HG02884 (cell line): ENCODE results near the gene ABR.
"Not testable (repeated sequence)": the region's sequence is repeated elsewhere in the genome, so short reads cannot be mapped to it uniquely, and the experiment has no call there.

ENCODE experiments used
- ATAC-seq: cut with Tn5 transposase; IDR thresholded peaks from one replicate; pipeline ENCODE4 v1.9.1; 2021; ENCODE audit warnings: mild to moderate bottlenecking, moderate library complexity; ENCODE audit not compliant: unreplicated experiment

ABR gene

GRCh38 chr17:1073963-1074625, 105.7 kb downstream of the ABR start:
- not testable (repeated sequence) for ATAC-seq

- no peak for ATAC-seq
Observed at GRCh38 chr17:1073241-1073962, 106.4 kb downstream of the ABR start.

GRCh38 chr17:1072551-1072961, 107.2 kb downstream of the ABR start:
- ATAC-seq = no peak

- ATAC-seq = no peak
Observed at GRCh38 chr17:1071103-1071825, 108.5 kb downstream of the ABR start.

GRCh38 chr17:1070411-1070810, 109.4 kb downstream of the ABR start:
- ATAC-seq = no peak

GRCh38 chr17:1069847-1070246, 109.9 kb downstream of the ABR start:
- ATAC-seq = no peak

DNA sequence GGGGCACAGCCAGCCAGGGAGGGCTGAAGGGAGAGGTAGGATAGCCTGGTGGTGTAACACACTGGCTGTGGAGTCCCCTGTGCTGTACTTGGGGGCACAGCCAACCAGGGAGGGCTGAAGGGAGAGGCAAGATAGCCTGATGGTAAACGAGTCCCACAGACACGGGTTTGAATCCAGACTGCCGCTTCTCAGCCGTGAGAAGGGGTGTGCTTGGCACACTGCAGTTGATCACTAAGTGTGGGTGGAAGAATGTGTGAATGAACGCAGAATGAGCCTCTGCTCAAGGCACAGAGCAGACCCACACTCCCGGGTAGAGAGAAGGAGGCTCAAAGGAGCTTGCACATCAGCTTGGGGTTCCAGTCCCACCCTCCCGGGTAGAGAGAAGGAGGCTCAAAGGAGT, 111.4 kb downstream of the ABR start:
- no peak for ATAC-seq

DNA sequence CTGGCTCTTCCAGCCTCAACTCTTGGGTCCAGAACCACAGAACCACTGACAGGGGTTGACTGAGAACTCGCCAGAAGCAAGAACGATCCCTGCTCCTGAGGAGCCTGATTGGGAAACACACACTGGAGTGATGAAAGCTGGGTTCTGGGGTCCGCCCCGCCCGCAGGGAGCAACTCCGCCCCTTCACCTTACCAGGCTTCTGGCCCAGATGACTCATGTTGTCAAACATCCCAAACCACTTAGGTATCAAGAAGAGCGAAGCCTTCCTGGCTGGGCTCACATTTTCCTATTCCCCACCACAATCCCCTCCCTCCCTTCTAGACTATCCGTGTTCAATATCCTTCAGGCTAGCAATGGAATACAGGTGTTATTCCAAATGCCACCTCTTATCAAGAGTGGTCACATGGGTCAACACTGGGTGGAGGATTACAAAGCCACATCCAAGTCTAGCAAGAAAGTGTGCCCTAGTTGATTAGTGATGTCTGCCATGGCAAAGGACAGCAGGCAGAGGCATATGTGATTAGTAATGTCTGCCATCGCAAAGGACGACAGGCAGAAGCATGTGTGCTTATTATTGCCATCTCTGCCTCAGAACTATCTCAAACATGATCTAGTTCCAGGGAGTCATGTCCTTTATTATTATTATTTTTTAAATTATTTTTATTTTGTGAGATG, 112.4 kb downstream of the ABR start:
- no peak for ATAC-seq

DNA sequence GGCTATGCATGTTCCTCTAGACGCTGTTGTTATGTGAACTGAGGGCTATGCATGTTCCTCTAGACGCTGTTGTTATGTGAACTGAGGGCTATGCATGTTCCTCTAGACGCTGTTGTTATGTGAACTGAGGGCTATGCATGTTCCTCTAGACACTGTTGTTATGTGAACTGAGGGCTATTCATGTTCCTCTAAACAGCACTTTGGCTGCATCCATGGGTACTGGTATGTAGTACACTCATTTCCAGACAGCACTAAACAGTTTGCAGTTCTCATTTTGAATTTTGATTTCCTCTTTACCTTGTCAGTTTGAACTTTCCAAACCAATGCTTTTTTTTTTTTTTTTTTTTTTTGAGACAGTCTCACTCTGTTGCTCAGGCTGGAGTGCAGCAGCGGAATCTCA, 114.4 kb downstream of the ABR start:
- ATAC-seq = not testable (repeated sequence)

GRCh38 chr17:1060991-1061390, 118.8 kb downstream of the ABR start:
- no peak for ATAC-seq

- ATAC-seq = no peak
Observed at GRCh38 chr17:1059131-1059795, 120.5 kb downstream of the ABR start.

DNA sequence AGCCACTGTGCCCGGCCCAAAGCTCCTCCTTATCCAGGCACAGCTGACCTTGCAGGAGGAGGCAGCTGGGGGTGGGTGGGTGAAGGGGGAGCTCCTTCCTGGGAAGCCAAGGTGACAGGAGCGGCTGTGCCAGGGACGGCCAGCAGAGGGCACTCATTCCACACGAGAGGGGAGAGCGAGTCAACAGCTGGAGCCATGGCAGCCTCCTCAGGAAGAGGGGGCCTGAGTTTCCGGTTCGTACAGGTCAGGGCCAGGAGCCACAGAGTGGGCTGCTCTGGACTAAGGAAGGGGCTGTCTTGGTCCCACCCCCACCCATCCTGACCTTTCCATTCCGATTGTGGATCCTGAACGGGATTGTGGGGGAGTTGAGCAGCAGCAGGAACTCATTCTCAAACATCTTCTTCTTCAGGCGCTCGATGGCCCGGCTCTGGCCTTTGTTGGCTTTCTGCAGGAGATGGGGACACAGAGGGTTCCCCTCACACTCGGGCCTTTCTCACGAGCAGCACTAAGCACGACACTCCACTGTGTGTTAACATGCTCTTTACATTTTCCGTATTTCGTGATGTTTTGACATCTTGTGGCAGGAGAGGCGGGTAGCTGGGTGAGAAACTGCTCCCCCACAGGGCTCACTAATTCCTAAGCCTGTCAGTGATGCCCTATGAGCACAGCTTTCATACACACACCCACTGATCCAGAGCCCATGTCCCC, 121.2 kb downstream of the ABR start:
- ATAC-seq = no peak

DNA sequence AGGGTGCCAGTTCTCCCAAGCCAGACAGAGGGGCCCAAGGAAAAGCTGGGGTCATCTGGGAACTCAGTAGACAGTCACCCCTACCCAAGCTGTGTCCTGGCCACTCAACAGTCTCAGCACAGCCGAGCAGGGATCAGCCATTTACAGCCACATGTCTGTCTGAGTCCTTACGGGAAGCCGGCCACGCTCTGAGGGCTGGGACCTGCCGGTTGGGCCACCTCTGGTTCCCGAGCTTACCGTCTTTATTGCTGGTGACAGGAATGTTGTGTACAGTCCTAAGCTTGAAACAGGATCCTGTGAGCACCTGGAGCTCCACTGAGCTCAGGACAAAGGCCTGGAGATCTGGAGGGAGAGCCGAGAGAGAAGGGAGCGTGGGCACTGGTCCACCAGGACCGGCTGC, 123.0 kb downstream of the ABR start:
- ATAC-seq = no peak

DNA sequence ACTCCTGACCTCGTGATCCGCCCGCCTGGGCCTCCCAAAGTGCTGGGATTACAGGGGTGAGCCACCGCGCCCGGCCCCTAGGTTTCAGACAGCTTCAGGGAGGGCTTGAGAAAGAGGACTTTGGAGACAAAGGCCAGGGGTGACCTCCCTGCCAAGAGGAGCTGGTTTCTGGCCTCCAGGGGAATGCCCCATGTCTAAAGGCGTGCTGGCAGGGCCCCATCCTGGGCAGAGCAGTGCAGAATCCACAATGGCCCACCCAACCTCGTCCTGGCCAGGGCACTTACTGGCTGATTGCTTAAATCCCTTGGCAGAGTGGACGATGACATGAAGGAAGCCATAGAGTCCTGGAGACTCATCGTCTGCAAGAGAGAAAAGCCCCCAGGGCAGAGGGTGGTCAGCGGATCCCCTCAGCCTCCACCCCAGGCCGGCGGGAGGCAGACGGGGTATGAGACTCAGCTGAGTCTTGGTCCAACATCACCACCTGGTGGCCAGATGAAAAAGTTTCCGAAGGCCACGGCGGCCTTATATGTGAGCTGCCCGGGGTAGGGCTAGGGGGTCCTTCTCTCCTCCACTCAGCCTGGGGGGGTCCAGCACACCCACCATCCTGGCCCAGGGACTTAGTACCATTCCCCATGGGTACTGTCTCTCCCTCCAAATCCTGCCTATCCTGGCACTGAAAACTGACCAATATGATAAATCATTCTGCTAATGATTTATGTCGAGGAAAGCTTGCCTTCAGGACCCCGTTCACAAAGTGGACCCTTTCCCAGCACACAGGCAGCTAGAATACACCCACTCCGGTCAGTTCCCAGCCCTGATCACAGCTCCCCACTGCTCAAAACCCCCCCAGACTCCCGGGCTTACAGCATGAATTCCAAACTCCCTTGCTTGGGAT, 123.8 kb downstream of the ABR start:
- no peak for ATAC-seq

DNA sequence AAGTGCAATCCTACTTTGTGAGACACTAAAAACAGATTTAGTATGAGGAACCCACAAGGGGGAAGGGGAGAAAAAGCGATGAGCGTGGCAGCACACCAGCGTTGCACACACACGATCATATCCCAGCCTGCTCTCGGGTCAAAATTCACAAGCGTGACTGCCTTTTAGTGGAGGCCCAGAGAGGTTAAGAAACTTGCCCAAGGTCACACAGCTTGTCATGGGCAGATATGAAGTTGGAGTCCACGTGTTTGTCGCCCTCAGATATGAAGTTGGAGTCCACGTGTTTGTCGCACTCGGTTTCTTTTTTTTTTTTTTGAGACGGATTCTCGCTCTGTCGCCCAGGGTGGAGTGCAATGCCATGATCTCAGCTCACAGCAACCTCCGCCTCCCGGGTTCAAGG, 124.5 kb downstream of the ABR start:
- no peak for ATAC-seq

- no peak for ATAC-seq
Observed at GRCh38 chr17:1054656-1055055, 125.1 kb downstream of the ABR start.

GRCh38 chr17:1053661-1054360, 126.0 kb downstream of the ABR start:
- no peak for ATAC-seq

DNA sequence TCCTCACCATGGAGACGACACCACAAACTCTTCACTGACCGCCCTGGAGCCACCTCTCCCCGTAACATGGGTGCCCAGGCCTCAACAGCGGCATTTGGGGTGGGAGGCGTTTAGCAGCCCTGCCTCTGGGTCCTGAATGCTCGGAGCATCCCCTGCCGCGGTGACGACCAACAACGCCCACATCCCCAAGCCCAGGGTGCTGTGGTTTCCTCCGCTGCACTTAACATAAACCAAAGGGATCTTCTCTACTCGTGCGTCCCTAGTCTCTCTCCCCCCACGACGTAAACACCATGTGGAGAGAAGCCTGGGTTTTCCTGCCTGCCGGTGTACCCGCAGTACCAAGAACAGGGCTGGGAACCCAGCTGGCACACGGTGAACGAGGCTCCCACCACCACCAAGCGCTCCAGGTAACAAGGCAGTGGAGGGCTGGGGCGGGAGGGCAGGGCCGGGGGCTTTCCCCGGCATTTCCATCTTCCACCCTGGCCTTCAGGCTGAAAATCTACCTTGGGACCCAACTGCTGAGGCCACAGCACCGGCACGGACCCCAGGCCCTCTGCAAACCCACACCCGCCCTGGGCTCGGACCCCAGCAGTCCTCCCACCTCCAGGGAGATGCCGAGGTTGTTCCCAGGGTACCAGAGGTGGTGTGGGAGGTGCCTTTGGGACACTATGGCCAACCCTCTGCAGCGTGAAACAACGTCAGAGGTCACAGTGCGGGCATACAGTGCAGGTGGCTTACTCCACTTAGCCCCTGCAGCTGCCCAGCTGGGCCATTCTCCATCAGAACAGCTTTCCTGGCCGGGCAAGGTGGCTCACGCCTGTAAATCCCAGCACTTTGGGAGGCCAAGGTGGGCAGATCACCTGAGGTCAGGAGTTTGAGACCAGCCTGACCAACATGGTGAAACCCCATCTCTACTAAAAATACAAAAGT, 128.5 kb downstream of the ABR start:
- ATAC-seq = no peak
